Peyer's patch (tissue), 4 donors: ENCODE data around the gene SV2B.

Experiments used
- POLR2A ChIP-seq, 2 donors: fragments of 450-650 bp; IDR thresholded peaks; one replicate each; pipeline ENCODE4 v1.5.1; 2017; ENCODE audit warnings: antibody characterized with exemption in 2 of 2, mild to moderate bottlenecking in 2 of 2, moderate library complexity in 2 of 2
- TF ChIP-seq, protein P1 (sequence below), 6 experiments: fragments of 450-650 bp in 4 of 6; fragments of 200-600 bp in 2 of 6; sonication (generic) in 1 of 6; IDR thresholded peaks; one replicate each; pipeline ENCODE4 v1.5.1; 2017 to 2019; ENCODE audit warnings: antibody characterized with exemption in 6 of 6, mild to moderate bottlenecking in 3 of 6, moderate library complexity in 1 of 6

DNA sequence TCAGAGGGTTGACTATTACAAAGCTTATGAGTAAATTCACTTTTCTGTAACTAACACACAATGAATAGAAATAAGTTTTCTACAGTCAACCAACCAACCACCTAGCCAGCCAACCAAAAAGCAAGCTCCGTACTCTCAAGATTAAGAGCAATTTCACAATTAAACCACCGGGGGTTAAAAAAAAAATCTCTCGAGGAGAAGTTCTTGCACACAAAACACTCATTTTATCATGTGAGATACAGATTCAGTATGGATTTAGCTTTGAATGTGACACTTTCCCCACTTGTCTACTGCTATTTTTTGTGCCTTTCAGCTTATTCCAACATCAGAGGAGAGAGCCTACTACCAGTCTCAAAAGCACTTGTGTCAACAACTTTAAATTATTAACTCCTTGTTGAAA, 135.3 kb downstream of the SV2B start:
- TF ChIP-seq, protein P1, sequence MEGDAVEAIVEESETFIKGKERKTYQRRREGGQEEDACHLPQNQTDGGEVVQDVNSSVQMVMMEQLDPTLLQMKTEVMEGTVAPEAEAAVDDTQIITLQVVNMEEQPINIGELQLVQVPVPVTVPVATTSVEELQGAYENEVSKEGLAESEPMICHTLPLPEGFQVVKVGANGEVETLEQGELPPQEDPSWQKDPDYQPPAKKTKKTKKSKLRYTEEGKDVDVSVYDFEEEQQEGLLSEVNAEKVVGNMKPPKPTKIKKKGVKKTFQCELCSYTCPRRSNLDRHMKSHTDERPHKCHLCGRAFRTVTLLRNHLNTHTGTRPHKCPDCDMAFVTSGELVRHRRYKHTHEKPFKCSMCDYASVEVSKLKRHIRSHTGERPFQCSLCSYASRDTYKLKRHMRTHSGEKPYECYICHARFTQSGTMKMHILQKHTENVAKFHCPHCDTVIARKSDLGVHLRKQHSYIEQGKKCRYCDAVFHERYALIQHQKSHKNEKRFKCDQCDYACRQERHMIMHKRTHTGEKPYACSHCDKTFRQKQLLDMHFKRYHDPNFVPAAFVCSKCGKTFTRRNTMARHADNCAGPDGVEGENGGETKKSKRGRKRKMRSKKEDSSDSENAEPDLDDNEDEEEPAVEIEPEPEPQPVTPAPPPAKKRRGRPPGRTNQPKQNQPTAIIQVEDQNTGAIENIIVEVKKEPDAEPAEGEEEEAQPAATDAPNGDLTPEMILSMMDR (IDR thresholded peaks at IDR 0.05) = no peak
- TF ChIP-seq POLR2A (IDR thresholded peaks at IDR 0.05) = no peak
